ENCODE data around the gene INPPL1.

INPPL1 gene

GRCh38 chr11:72247584-72247983 lies 23.0 kb downstream of the INPPL1 start:
- peaks cover 41% of the 10 kb centered on the region for H3K27me3 ChIP-seq (ENCODE audit: insufficient read depth, poor library complexity, severe bottlenecking)
- DNase-seq (ENCODE audit: low read depth in 1 of 2, low spot score in 1 of 2), result no peak
- no peak overlapping the region for H3K4me3 ChIP-seq (replicated peaks; ENCODE audit: insufficient read depth, low read length)
- TF ChIP-seq POLR2AphosphoS5 (IDR thresholded peaks at IDR 0.05; ENCODE audit: low read depth) (no peak), GABPA (IDR thresholded peaks at IDR 0.05; ENCODE audit: low read depth) (no peak), SPI1 (IDR thresholded peaks at IDR 0.05; ENCODE audit: borderline replicate concordance, low read depth) (no peak), CTCF (IDR thresholded peaks at IDR 0.05; ENCODE audit: insufficient read depth, low read length) (no peak), REST (IDR thresholded peaks at IDR 0.05; ENCODE audit: insufficient replicate concordance, low read depth) (no peak)
- no peak overlapping the region for H3K27ac ChIP-seq (replicated peaks)

- H3K27me3 ChIP-seq (ENCODE audit: insufficient read depth, poor library complexity, severe bottlenecking), result peaks cover 22% of the 10 kb centered on the region
- H3K27ac ChIP-seq (replicated peaks), result no peak overlapping the region
Observed at GRCh38 chr11:72249961-72250360, 25.4 kb downstream of the INPPL1 start.

More at GRCh38 chr11:72249961-72250360, 25.4 kb downstream of the INPPL1 start:
- TF ChIP-seq POLR2AphosphoS5 (IDR thresholded peaks at IDR 0.05; ENCODE audit: low read depth) (no peak), GABPA (IDR thresholded peaks at IDR 0.05; ENCODE audit: low read depth) (no peak), CTCF (IDR thresholded peaks at IDR 0.05; ENCODE audit: insufficient read depth, low read length) (no peak), REST (IDR thresholded peaks at IDR 0.05; ENCODE audit: insufficient replicate concordance, low read depth) (no peak), SPI1 (IDR thresholded peaks at IDR 0.05; ENCODE audit: borderline replicate concordance, low read depth) (no peak)
- DNase-seq (ENCODE audit: low read depth in 1 of 2, low spot score in 1 of 2), result no peak
- H3K4me3 ChIP-seq (replicated peaks; ENCODE audit: insufficient read depth, low read length), result no peak overlapping the region
